ENCODE data around the gene OR11G2. TPM values are rescaled to one million over a fixed set of nuclear protein-coding genes. Genes with fewer than 3 reads are reported as not detected.

Gene OR11G2
- total and polyA plus RNA-seq, 2 of the 8 experiments (the other 6 are each of a cell fraction or from before 2014, with no cell fraction given), result not detected

DNA sequence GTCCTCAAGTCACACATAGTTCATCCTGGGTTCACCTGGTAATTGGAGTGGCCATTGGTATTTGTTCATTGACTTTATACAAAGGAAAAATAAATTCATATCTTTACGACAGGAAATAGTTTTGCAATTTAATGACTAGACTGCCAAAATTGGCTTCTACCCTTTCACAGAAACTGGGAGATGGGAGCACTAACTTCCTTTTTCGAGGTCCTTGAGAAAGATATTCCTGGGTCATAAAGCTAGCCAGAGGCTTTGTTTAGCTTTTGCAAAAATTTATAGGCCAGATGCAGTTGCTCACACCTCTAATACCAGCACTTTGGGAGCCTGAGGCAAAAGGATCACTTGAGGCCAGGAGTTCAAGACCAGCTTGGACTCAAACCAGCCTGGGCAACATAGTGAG lies 10.2 kb upstream of the OR11G2 start:
- Histone ChIP-seq H2BK120ac (replicated peaks; ENCODE audit: low read depth, low read length) (no peak overlapping the region), H4K5ac (ENCODE audit: insufficient read length, low read depth, low read length) (no peak overlapping the region), H2AK5ac (ENCODE audit: low read depth, low read length) (no peak overlapping the region), H3K36me3 (ENCODE audit: control insufficient read depth in 2 of 4, insufficient read depth in 4 of 4, low read length in 3 of 4) (no peaks in the 10 kb centered on the region), H3K4me2 (ENCODE audit: insufficient read depth in 1 of 2, low read depth in 2 of 2, low read length in 2 of 2) (no peak overlapping the region), H3K4me3 (ENCODE audit: extremely low read depth in 1 of 4, insufficient read depth in 2 of 4, low read depth in 3 of 4, low read length in 4 of 4) (no peak overlapping the region), H4K20me1 (replicated peaks in 1 of 2; ENCODE audit: control insufficient read depth in 1 of 2, insufficient read depth in 2 of 2, low read length in 2 of 2) (no peaks in the 10 kb centered on the region), H3K27me3 (replicated peaks in 1 of 4; ENCODE audit: control insufficient read depth in 3 of 4, extremely low read depth in 1 of 4, insufficient read depth in 3 of 4, low read length in 3 of 4) (no peaks in the 10 kb centered on the region), H3K18ac (ENCODE audit: extremely low read depth, low read length) (no peak overlapping the region), H2BK12ac (ENCODE audit: low read depth, low read length) (no peak overlapping the region), H3K4me1 (replicated peaks in 1 of 4; ENCODE audit: control insufficient read depth in 3 of 4, insufficient read depth in 4 of 4, low read length in 3 of 4) (no peaks in the 10 kb centered on the region), H3K56ac (replicated peaks; ENCODE audit: insufficient read length, low read depth, low read length) (no peak overlapping the region), H3K23me2 (ENCODE audit: low read depth, low read length) (peaks cover 2% of the 10 kb centered on the region; the same call in 1 of the 2 replicates), H2AFZ (ENCODE audit: low read length) (no peak overlapping the region), H3K79me1 (ENCODE audit: low read depth, low read length) (no peaks in the 10 kb centered on the region), H3K9me3 (ENCODE audit: insufficient read depth in 2 of 2, low read depth in 1 of 2, low read length in 1 of 2) (peaks cover 63 to 67% of the 10 kb centered on the region in 2 experiments), H4K8ac (ENCODE audit: extremely low read depth, insufficient read depth, low read length) (no peak overlapping the region), H3K23ac (ENCODE audit: insufficient read length) (no peak overlapping the region), H3K4ac (replicated peaks; ENCODE audit: insufficient read length, low read depth, low read length) (no peak overlapping the region), H3K14ac (ENCODE audit: insufficient read length) (no peak overlapping the region), H2BK5ac (ENCODE audit: low read depth, low read length) (no peak overlapping the region), H4K91ac (replicated peaks; ENCODE audit: insufficient read length, low read length) (no peak overlapping the region), H2BK20ac (ENCODE audit: low read length) (no peak overlapping the region), H3K79me2 (ENCODE audit: control insufficient read depth in 1 of 2, insufficient read depth in 2 of 2, low read length in 2 of 2) (no peaks in the 10 kb centered on the region), H3K27ac (ENCODE audit: low read depth, low read length) (no peak overlapping the region), H3K9ac (replicated peaks in 1 of 4; ENCODE audit: extremely low read depth in 1 of 4, low read depth in 3 of 4, low read length in 3 of 4) (no peak overlapping the region), H2BK15ac (ENCODE audit: low read length) (no peak overlapping the region)
- WGBS, 2 experiments (ENCODE audit: extremely low coverage in 1 of 2, insufficient coverage in 1 of 2, insufficient read length in 1 of 2, insufficient replicate concordance in 2 of 2, low coverage in 1 of 2, low lambda C conversion rate in 2 of 2, missing lambda C conversion rate in 1 of 2), result 62% methylated on average over 2 of the region's 2 CpGs; no CpG with 5 or more reads in 1 of the 2 experiments
- ChIA-PET POLR2A (ENCODE audit: partially characterized antibody) (no interaction called here), CTCF (ENCODE audit: partially characterized antibody) (no interaction called here)
- no peak for FAIRE-seq
- no peak for DNase-seq (ENCODE audit: low read depth in 1 of 2, low spot score in 2 of 2)
- no peak for TF ChIP-seq TCF12 (IDR thresholded peaks at IDR 0.05; ENCODE audit: low read depth, low read length)
- TF ChIP-seq, protein P1, sequence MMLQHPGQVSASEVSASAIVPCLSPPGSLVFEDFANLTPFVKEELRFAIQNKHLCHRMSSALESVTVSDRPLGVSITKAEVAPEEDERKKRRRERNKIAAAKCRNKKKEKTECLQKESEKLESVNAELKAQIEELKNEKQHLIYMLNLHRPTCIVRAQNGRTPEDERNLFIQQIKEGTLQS (IDR thresholded peaks at IDR 0.05; ENCODE audit: insufficient read depth, low read depth, low read length), result no peak
- TF ChIP-seq EZH2 (IDR thresholded peaks at IDR 0.05; ENCODE audit: low read depth, low read length, severe bottlenecking), result no peak
- TF ChIP-seq POLR2A (IDR thresholded peaks at IDR 0.05; ENCODE audit: control extremely low read depth in 1 of 2, low read depth in 2 of 2, low read length in 2 of 2), result no peak
- no peak for TF ChIP-seq GTF2F1 (IDR thresholded peaks at IDR 0.05; ENCODE audit: borderline replicate concordance, low read depth, low read length)
- TF ChIP-seq TEAD4 (IDR thresholded peaks at IDR 0.05; ENCODE audit: low read depth, low read length), result no peak
- TF ChIP-seq SIN3A (conservative IDR thresholded peaks at IDR 0.05 in 1 of 2, IDR thresholded peaks at IDR 0.05 in 1 of 2; ENCODE audit: low read depth in 1 of 2, low read length in 2 of 2), result no peak
- TF ChIP-seq FOSL1 (IDR thresholded peaks at IDR 0.05; ENCODE audit: insufficient read depth, low read depth, low read length), result no peak
